ENCODE results near the gene ZBTB7B.
"Not testable (repeated sequence)": the region's sequence is repeated elsewhere in the genome, so short reads cannot be mapped to it uniquely, and the experiment has no call there.

The ZBTB7B gene

GRCh38 chr1:154969246-154969645 lies 33.4 kb upstream of the ZBTB7B start:
- no peak for DNase-seq (ENCODE audit: low spot score)

- DNase-seq (ENCODE audit: low spot score): no peak
Measured at GRCh38 chr1:154969860-154970452, 32.6 kb upstream of the ZBTB7B start.

DNA sequence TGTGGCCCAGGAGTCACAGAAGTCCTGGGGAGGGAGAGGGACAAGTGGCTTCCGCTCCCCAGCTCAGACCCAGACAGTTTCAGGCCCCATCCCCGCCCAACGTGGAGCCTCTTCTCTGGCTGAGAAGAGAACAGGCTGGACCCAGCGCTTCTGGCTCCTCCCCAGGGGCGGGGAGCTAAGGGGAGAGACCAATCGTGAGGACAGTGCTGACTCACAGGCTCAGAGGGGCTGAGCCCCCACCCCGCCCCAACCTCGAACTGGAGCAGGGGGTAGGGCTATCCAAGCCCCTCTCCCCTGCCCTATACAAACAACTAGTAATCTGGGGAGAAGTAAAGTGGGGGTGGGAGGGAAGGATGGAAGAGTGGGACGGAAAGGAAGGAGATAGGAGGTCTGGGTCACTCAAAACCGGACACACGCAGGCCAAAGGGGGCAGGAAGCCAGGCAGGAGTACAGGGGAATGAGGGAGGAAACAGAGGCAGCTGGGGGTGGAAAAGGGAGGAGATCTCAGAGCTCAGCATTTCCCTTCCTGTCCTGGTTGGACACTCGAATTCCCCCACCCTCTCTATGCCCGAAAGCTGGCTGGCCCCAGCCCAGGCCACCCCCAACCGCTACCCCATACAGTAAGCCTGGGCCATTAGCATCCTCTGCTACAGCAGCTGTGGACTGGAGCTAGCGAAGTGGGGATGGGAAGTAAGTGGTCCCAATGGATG lies 31.8 kb upstream of the ZBTB7B start, which contains the start of gene SHC1:
Gene SHC1 (minus strand): TSS at position 117 of the 710 bp plus-strand sequence. CDS start 221 bp downstream, outside the sequence.
- no peak for DNase-seq (ENCODE audit: low spot score)

DNA sequence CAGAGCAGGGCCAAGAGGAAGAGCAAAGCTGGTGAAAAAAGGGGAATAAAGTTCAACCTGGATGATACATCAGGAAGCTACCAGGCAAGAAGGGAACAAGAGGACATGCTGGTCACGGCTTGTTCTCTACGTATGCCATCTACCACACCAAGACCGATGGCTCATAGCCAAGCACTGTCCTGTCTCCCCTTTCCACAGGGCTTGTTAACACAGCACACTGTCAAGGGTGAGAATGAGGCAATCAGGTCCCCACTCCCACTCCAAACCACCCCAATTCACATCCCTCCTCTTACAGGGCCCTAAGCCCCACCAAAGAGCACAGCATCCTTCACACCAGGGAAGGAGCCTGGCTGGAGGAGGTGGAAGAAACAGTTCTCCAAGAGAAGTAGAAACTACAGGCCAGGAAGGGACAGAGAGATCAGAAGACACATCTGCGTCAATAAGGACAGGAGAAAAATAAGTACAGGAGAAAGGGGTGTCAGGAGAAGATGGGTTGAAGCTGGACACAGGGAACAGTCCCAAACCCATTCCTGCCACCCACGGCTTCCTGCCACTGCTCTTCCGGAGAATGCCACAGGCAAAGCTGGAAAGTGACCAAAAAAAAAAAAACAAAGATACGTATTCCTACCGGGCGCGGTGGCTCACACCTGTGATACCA lies 31.1 kb upstream of the ZBTB7B start:
- DNase-seq (ENCODE audit: low spot score): no peak

- no peak for DNase-seq (ENCODE audit: low spot score)
Measured at GRCh38 chr1:154972213-154972516, 30.4 kb upstream of the ZBTB7B start.

- no peak for DNase-seq (ENCODE audit: low spot score)
Measured at GRCh38 chr1:154972517-154973343, 29.9 kb upstream of the ZBTB7B start.

- peak; percentile 88 for DNase-seq (ENCODE audit: low spot score)
Measured at GRCh38 chr1:154973344-154974101, 29.1 kb upstream of the ZBTB7B start.

GRCh38 chr1:154974102-154974807 lies 28.3 kb upstream of the ZBTB7B start, which contains the start of gene CKS1B:
TSS of gene CKS1B (plus strand) at chr1:154974681. CDS start at chr1:154974746, 65 bp downstream.
- peak; percentile 98 for DNase-seq (ENCODE audit: low spot score)

DNA sequence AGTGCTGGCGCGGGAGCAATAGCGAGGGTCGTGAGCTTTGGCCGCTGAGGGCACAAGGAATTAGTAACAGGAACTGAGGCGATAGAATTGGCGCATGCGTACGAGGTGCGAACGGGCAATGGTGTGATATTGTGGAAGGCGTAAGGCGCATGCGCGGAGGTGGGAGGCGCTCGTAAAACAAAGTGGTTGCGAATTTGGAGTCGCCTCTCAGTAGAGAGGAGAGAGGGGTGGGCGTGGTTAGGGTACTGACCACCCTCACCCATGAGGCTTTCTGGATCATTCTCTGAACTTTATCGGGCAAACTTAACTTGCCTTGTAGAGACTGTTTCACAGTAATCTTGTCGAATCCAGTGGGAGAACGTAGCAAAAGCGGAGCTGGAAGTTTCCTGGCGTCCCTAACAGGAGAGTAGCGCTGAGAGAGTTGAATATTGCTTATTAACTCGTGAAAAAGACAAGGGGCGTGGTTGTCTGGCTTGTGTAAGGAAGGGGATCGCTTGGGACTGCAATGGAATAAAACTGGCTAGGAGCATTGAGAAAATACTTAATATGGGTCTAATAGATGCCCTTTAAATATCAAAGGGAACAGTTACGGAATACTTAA lies 27.7 kb upstream of the ZBTB7B start:
- DNase-seq (ENCODE audit: low spot score): peak; percentile 96

GRCh38 chr1:154975409-154976059 lies 27.1 kb upstream of the ZBTB7B start:
- DNase-seq (ENCODE audit: low spot score): peak; percentile 40

DNA sequence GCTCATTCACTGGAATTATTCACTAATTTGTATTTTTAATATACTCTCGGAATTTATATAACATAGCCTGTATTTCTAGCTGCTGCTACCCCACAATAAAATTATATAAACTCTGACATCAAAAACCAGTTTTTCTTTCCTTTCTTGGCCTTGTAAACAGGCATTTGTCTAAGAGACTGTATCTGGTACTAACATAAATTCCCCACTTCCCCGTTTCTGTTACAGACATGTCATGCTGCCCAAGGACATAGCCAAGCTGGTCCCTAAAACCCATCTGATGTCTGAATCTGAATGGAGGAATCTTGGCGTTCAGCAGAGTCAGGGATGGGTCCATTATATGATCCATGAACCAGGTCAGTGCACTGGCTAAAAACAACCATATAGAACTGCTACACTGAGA lies 24.8 kb upstream of the ZBTB7B start:
- DNase-seq (ENCODE audit: low spot score): not testable (repeated sequence)

GRCh38 chr1:154978360-154978759 lies 24.2 kb upstream of the ZBTB7B start:
- DNase-seq (ENCODE audit: low spot score): no peak

DNA sequence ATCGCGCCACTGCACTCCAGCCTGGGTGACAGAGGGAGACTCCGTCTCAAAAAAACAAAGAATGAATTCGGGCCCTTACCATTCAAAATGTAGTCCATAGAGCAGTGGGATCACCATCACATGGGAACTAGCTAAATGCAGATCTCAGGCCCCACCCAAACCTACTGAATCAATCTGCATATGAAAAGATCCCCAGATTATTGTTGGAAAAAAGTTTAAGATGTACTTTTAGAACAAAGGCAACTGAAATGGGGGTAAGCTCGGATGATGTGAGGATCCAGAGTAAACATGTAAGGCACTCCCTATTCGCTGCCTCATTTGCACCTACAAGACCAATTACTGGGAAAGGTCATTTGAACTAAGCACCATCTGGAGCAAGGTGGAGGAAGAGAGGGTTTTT lies 20.3 kb upstream of the ZBTB7B start:
- no peak for DNase-seq (ENCODE audit: low spot score)

DNA sequence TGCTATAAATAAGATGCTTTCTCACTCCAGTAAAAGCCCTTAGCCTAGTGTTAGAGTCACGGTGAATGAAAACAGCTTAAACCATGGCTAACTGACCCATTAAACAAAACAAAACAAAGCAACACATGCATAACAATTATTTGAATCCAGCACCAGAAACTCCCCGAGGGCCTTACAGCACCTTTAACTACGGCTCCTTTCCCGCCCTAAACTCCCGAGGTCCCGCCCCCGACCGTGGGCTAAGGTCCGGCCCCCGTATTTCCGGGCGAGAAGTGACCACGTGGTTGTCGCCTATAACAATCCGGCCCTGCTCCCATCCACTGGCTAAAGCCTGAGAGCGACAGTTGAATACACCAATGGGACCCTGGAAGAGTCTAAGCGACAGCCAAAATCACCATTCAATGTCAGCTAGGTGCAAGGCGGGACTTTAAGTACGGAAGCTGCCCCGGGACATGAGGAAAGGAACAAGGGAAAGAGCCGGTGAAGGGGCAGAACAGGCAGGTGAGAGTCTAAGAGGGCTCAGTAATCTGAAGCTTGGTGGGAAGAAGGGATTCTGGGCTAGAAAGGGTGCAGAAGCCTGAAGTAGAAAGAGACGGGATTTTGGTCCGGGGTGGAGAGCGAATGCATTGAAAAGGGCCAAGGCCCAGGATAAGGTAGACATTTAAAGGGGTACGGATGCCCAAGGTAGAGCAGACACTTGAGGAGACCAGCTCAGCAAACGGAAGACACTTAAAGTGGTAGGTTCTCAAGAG lies 19.5 kb upstream of the ZBTB7B start, which contains the start of gene FLAD1:
Gene FLAD1 (plus strand): TSS at position 448 of the 752 bp plus-strand sequence. CDS start 351 bp downstream, outside the sequence.
- DNase-seq (ENCODE audit: low spot score): peak; percentile 98

GRCh38 chr1:154983776-154984466 lies 18.7 kb upstream of the ZBTB7B start:
- DNase-seq (ENCODE audit: low spot score): no peak

- DNase-seq (ENCODE audit: low spot score): not testable (repeated sequence)
Measured at GRCh38 chr1:154986736-154987135, 15.9 kb upstream of the ZBTB7B start.

- DNase-seq (ENCODE audit: low spot score): no peak
Measured at GRCh38 chr1:154987326-154987725, 15.3 kb upstream of the ZBTB7B start.
